Caco-2 (cell line): Measurements from ENCODE around the gene ANP32E. TPM values are rescaled to one million over a fixed set of nuclear protein-coding genes. Genes with fewer than 3 reads are reported as not detected.
"Not testable (repeated sequence)": the region's sequence is repeated elsewhere in the genome, so short reads cannot be mapped to it uniquely, and the experiment has no call there.

Experiments used
- BruUV-seq: library from RNA; stranded (reverse); fragments of 400-500 nt; replicated peaks from 2 replicates; lab custom pipeline; 2021; lab: Mats Ljungman, UMichigan
- CTCF ChIA-PET: fragments of 300-600 bp; sonication (Branson Sonifier 250); formaldehyde crosslinking; loops from one replicate; lab custom pipeline; 2022; ENCODE audit warnings: antibody characterized with exemption; lab: Charles Lee
- POLR2A ChIA-PET: fragments of 300-600 bp; sonication (Branson Sonifier 250); formaldehyde crosslinking; loops from one replicate; lab custom pipeline; 2022; ENCODE audit warnings: antibody characterized with exemption; lab: Charles Lee
- DNase-seq, 2 experiments: peaks; one replicate each; pipeline versions ENCODE4 v3.0.0 to v3.0.0-alpha.2; 2020 to 2022
- H3K27me3 ChIP-seq: replicated peaks from 2 replicates; pipeline ENCODE4 v1.6.0; 2011; ENCODE audit warnings: low read length; ENCODE audit not compliant: control insufficient read depth, insufficient read depth
- H3K36me3 ChIP-seq: 2 replicates; pipeline ENCODE4 v1.5.1; 2011; ENCODE audit warnings: low read length; ENCODE audit not compliant: control insufficient read depth, insufficient read depth
- H3K4me1 ChIP-seq: fragments of 250-450 bp; sonication (Bioruptor Pico); 2 replicates; pipeline ENCODE4 v1.5.1; 2020; ENCODE audit warnings: mild to moderate bottlenecking
- H3K4me3 ChIP-seq: 2 replicates; pipeline ENCODE4 v1.5.1; 2011; ENCODE audit warnings: low read depth, mild to moderate bottlenecking, control low read depth, low read length
- H3K9me3 ChIP-seq: fragments of 250-450 bp; sonication (Bioruptor Pico); 2 replicates; pipeline ENCODE4 v1.5.1; 2020; ENCODE audit warnings: mild to moderate bottlenecking, moderate library complexity
- H3K27ac Mint-ChIP-seq: one replicate; pipeline ENCODE4 v1.8.0; 2022; ENCODE audit warnings: mixed read lengths; ENCODE audit not compliant: unreplicated experiment
- H3K27me3 Mint-ChIP-seq: one replicate; pipeline ENCODE4 v1.8.0; 2022; ENCODE audit warnings: mixed read lengths; ENCODE audit not compliant: insufficient read depth, unreplicated experiment
- H3K36me3 Mint-ChIP-seq: one replicate; pipeline ENCODE4 v1.8.0; 2022; ENCODE audit warnings: mild to moderate bottlenecking, mixed read lengths; ENCODE audit not compliant: insufficient read depth, unreplicated experiment
- H3K4me1 Mint-ChIP-seq: one replicate; pipeline ENCODE4 v1.8.0; 2022; ENCODE audit warnings: low read depth, mixed read lengths; ENCODE audit not compliant: unreplicated experiment
- H3K4me3 Mint-ChIP-seq: one replicate; pipeline ENCODE4 v1.8.0; 2022; ENCODE audit warnings: mild to moderate bottlenecking, moderate library complexity, mixed read lengths; ENCODE audit not compliant: unreplicated experiment
- H3K9me3 Mint-ChIP-seq: one replicate; pipeline ENCODE4 v1.8.0; 2022; ENCODE audit warnings: mixed read lengths; ENCODE audit not compliant: unreplicated experiment
- CTCF ChIP-seq, 2 experiments: fragments of 200-600 bp in 1 of 2; IDR thresholded peaks; 1 replicate in 1 of 2; 2 replicates in 1 of 2; pipeline versions ENCODE4 v1.5.1 to v1.8.0; 2011 to 2022; ENCODE audit warnings: antibody characterized with exemption in 1 of 2, control low read depth in 1 of 2, inconsistent platforms in 1 of 2, low read depth in 1 of 2, low read length in 1 of 2, mild to moderate bottlenecking in 1 of 2, moderate library complexity in 1 of 2; ENCODE audit not compliant: insufficient read depth in 1 of 2, severe bottlenecking in 1 of 2, unreplicated experiment in 1 of 2
- intact Hi-C: fragments of 100-400 bp; cut with micrococcal nuclease; formaldehyde crosslinking; loops from one replicate; pipeline ENCODE4 v1.10.0; 2022; ENCODE audit not compliant: unreplicated experiment
- total RNA-seq: library from RNA; stranded (reverse); gene quantifications from 2 replicates; pipeline ENCODE4 v1.2.3, GENCODE V29; 2022

ANP32E gene
- total RNA-seq, 1 experiment from 2014 or later, result 26.8 TPM

- no peaks in the 10 kb centered on the region for H3K27me3 ChIP-seq
- intact Hi-C loops, result no loop called here
- peaks cover 4% of the 10 kb centered on the region for H3K4me1 Mint-ChIP-seq
- TF ChIP-seq CTCF (IDR thresholded peaks at IDR 0.05; ENCODE audit: insufficient read depth in 1 of 2, low read depth in 1 of 2, low read length in 1 of 2, severe bottlenecking in 1 of 2, unreplicated experiment in 1 of 2), result no peak
- H3K9me3 Mint-ChIP-seq, result no peaks in the 10 kb centered on the region
- H3K4me3 Mint-ChIP-seq, result peak overlapping the region; percentile 28
- POLR2A ChIA-PET, result no interaction called here
- no peaks in the 10 kb centered on the region for H3K36me3 ChIP-seq
- no TSS peak for BruUV-seq
- H3K36me3 Mint-ChIP-seq, result peaks cover 4% of the 10 kb centered on the region
- peak in 1 of 2 experiments; percentile 10 for DNase-seq
- H3K4me1 ChIP-seq, result peaks cover 18% of the 10 kb centered on the region; the same call in 1 of the 2 replicates
- H3K27me3 Mint-ChIP-seq, result no peaks in the 10 kb centered on the region
- no peak overlapping the region for H3K4me3 ChIP-seq
- H3K27ac Mint-ChIP-seq, result peak overlapping the region; percentile 60
- H3K9me3 ChIP-seq, result no peaks in the 10 kb centered on the region
- CTCF ChIA-PET, result interaction anchor here (0.6 kb wide), 1 partner anchor 303 kb away, joined by 5 read pairs; no protein-coding TSS in a partner anchor
Measured at GRCh38 chr1:150192012-150192411, 43.9 kb downstream of the ANP32E start.

GRCh38 chr1:150187560-150187931 lies 48.4 kb downstream of the ANP32E start:
- POLR2A ChIA-PET, result interaction anchor here (0.7 to 1.3 kb wide), 3 partner anchors 9 to 300 kb away, joined by 3 to 9 read pairs (median 3); a partner anchor contains a TSS
- Histone ChIP-seq H3K4me3 (no peak overlapping the region), H3K9me3 (no peaks in the 10 kb centered on the region), H3K4me1 (peaks cover 12% of the 10 kb centered on the region), H3K36me3 (no peaks in the 10 kb centered on the region), H3K27me3 (no peaks in the 10 kb centered on the region)
- no peak for DNase-seq
- no peak overlapping the region for H3K4me3 Mint-ChIP-seq
- no peaks in the 10 kb centered on the region for H3K9me3 Mint-ChIP-seq
- peak in 1 of 2 experiments; percentile 38 for TF ChIP-seq CTCF (IDR thresholded peaks at IDR 0.05; ENCODE audit: insufficient read depth in 1 of 2, low read depth in 1 of 2, low read length in 1 of 2, severe bottlenecking in 1 of 2, unreplicated experiment in 1 of 2)
- CTCF ChIA-PET, result interaction anchor here (0.6 to 1.9 kb wide), 21 partner anchors 9 to 301 kb away, joined by 3 to 22 read pairs (median 5); partner anchors contain the start of genes CIART and VPS45
- no peaks in the 10 kb centered on the region for H3K27me3 Mint-ChIP-seq
- intact Hi-C loops, result loop anchor here (1.0 to 5.0 kb wide), 4 partner anchors 25 to 299 kb away; partner anchors contain the start of gene VPS45
- H3K4me1 Mint-ChIP-seq, result peaks cover 4% of the 10 kb centered on the region
- H3K27ac Mint-ChIP-seq, result no peak overlapping the region
- peaks cover 4% of the 10 kb centered on the region for H3K36me3 Mint-ChIP-seq
- no TSS peak for BruUV-seq

GRCh38 chr1:150186789-150187559 lies 48.9 kb downstream of the ANP32E start:
- ChIA-PET POLR2A (interaction anchor here (0.5 to 1.3 kb wide), 9 partner anchors 8 to 300 kb away, joined by 3 to 9 read pairs (median 3); partner anchors contain the start of gene VPS45), CTCF (interaction anchor here (0.6 to 1.9 kb wide), 31 partner anchors 9 to 304 kb away, joined by 3 to 22 read pairs (median 5); partner anchors contain the start of genes CIART, PLEKHO1 and VPS45)
- no peaks in the 10 kb centered on the region for H3K9me3 Mint-ChIP-seq
- no peaks in the 10 kb centered on the region for H3K36me3 ChIP-seq
- peaks cover 3% of the 10 kb centered on the region for H3K36me3 Mint-ChIP-seq
- peaks cover 6% of the 10 kb centered on the region for H3K4me1 ChIP-seq
- H3K4me3 ChIP-seq, result no peak overlapping the region
- H3K27me3 ChIP-seq, result no peaks in the 10 kb centered on the region
- H3K27me3 Mint-ChIP-seq, result no peaks in the 10 kb centered on the region
- no peaks in the 10 kb centered on the region for H3K9me3 ChIP-seq
- intact Hi-C loops, result loop anchor here (1.0 to 5.0 kb wide), 4 partner anchors 24 to 299 kb away; partner anchors contain the start of gene VPS45
- TF ChIP-seq CTCF (IDR thresholded peaks at IDR 0.05; ENCODE audit: insufficient read depth in 1 of 2, low read depth in 1 of 2, low read length in 1 of 2, severe bottlenecking in 1 of 2, unreplicated experiment in 1 of 2), result peak; percentile 34 to 53
- no TSS peak for BruUV-seq
- H3K4me3 Mint-ChIP-seq, result no peak overlapping the region
- H3K4me1 Mint-ChIP-seq, result peaks cover 4% of the 10 kb centered on the region
- H3K27ac Mint-ChIP-seq, result no peak overlapping the region
- peak in 1 of 2 experiments; percentile 64 for DNase-seq

- intact Hi-C loops, result loop anchor here (2.0 to 5.0 kb wide), 2 partner anchors 24 to 119 kb away; partner anchors contain the start of gene VPS45
- not testable (repeated sequence) for H3K9me3 Mint-ChIP-seq, BruUV-seq, H3K27me3 Mint-ChIP-seq, H3K27me3 ChIP-seq, H3K36me3 ChIP-seq, H3K27ac Mint-ChIP-seq, H3K4me1 ChIP-seq, H3K9me3 ChIP-seq, H3K36me3 Mint-ChIP-seq, H3K4me3 ChIP-seq, H3K4me3 Mint-ChIP-seq, DNase-seq, H3K4me1 Mint-ChIP-seq
- POLR2A ChIA-PET, result interaction anchor here (0.6 kb wide), 1 partner anchor 50 kb away, joined by 4 read pairs; no protein-coding TSS in a partner anchor
- CTCF ChIA-PET, result interaction anchor here (0.6 to 1.6 kb wide), 4 partner anchors 13 to 113 kb away, joined by 5 to 7 read pairs (median 6); no protein-coding TSS in a partner anchor
Measured at GRCh38 chr1:150186438-150186788, 49.5 kb downstream of the ANP32E start.
